Measurements from ENCODE around the gene ATP6V1F. TPM values are rescaled to one million over a fixed set of nuclear protein-coding genes. Genes with fewer than 3 reads are reported as not detected.

ATP6V1F gene
- total RNA-seq, 4 donors from 2014 or later = 31.2 to 137 (median 61.3) TPM

- no peak for DNase-seq
- intact Hi-C loops (cut with DNase I; ENCODE audit: low total_unique reads) = no loop called here
- TF ChIP-seq, protein P1, sequence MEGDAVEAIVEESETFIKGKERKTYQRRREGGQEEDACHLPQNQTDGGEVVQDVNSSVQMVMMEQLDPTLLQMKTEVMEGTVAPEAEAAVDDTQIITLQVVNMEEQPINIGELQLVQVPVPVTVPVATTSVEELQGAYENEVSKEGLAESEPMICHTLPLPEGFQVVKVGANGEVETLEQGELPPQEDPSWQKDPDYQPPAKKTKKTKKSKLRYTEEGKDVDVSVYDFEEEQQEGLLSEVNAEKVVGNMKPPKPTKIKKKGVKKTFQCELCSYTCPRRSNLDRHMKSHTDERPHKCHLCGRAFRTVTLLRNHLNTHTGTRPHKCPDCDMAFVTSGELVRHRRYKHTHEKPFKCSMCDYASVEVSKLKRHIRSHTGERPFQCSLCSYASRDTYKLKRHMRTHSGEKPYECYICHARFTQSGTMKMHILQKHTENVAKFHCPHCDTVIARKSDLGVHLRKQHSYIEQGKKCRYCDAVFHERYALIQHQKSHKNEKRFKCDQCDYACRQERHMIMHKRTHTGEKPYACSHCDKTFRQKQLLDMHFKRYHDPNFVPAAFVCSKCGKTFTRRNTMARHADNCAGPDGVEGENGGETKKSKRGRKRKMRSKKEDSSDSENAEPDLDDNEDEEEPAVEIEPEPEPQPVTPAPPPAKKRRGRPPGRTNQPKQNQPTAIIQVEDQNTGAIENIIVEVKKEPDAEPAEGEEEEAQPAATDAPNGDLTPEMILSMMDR (IDR thresholded peaks at IDR 0.05) = no peak
- TF ChIP-seq POLR2A (IDR thresholded peaks at IDR 0.05) = no peak
- no peak overlapping the region for H3K4me3 ChIP-seq
- H3K36me3 ChIP-seq = no peaks in the 10 kb centered on the region
- no peaks in the 10 kb centered on the region for H3K9me3 ChIP-seq
- H3K27ac ChIP-seq = no peak overlapping the region
- H3K4me1 ChIP-seq = peaks cover 5 to 27% of the 10 kb centered on the region in 2 donors
- no peaks in the 10 kb centered on the region for H3K27me3 ChIP-seq
Measured at GRCh38 chr7:128865303-128865702, 2.6 kb downstream of the ATP6V1F start.

- H3K4me1 ChIP-seq = peaks cover 5 to 25% of the 10 kb centered on the region in 2 donors
- intact Hi-C loops (cut with DNase I; ENCODE audit: low total_unique reads) = no loop called here
- H3K9me3 ChIP-seq = no peaks in the 10 kb centered on the region
- no peaks in the 10 kb centered on the region for H3K27me3 ChIP-seq
- H3K36me3 ChIP-seq = no peaks in the 10 kb centered on the region
- H3K27ac ChIP-seq = no peak overlapping the region
- no peak overlapping the region for H3K4me3 ChIP-seq
- no peak for DNase-seq
- no peak for TF ChIP-seq POLR2A (IDR thresholded peaks at IDR 0.05)
- TF ChIP-seq, protein P1 (IDR thresholded peaks at IDR 0.05) = no peak
Measured at GRCh38 chr7:128865996-128866877, 3.6 kb downstream of the ATP6V1F start.

DNA sequence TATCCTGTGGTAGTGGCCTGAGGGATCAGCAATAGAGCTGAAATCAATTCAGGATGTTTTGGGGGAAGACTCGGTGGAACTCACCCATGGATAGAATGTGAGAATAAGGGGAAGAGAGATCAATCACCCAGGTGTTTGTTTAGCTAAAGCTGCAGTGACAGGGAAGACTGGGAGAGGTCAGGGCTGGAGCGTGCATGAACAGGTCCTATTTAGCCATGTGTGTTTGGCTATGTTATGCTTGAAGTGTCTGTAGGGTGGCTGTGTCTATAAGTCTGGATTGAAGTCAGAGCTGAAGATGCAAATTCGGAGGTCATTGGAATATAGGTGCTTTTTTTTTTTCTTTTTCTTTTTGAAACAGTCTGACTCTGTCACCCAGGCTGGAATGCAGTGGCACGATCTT, 4.6 kb downstream of the ATP6V1F start:
- DNase-seq = no peak
- TF ChIP-seq, protein P1 (IDR thresholded peaks at IDR 0.05) = no peak
- no peak for TF ChIP-seq POLR2A (IDR thresholded peaks at IDR 0.05)
- intact Hi-C loops (cut with DNase I; ENCODE audit: low total_unique reads) = no loop called here
- Histone ChIP-seq H3K27me3 (no peaks in the 10 kb centered on the region), H3K9me3 (no peaks in the 10 kb centered on the region), H3K36me3 (no peaks in the 10 kb centered on the region), H3K27ac (no peak overlapping the region), H3K4me1 (peaks cover 5 to 21% of the 10 kb centered on the region in 2 donors), H3K4me3 (no peak overlapping the region)

GRCh38 chr7:128867842-128868623, 5.4 kb downstream of the ATP6V1F start:
- Histone ChIP-seq H3K27ac (no peak overlapping the region), H3K9me3 (no peaks in the 10 kb centered on the region), H3K36me3 (no peaks in the 10 kb centered on the region), H3K4me3 (no peak overlapping the region), H3K4me1 (peaks cover 5 to 19% of the 10 kb centered on the region in 2 donors), H3K27me3 (no peaks in the 10 kb centered on the region)
- intact Hi-C loops (cut with DNase I; ENCODE audit: low total_unique reads) = no loop called here
- no peak for DNase-seq
- TF ChIP-seq, protein P1 (IDR thresholded peaks at IDR 0.05) = no peak
- TF ChIP-seq POLR2A (IDR thresholded peaks at IDR 0.05) = no peak
